ENCODE data around the gene CFAP69. TPM values are rescaled to one million over a fixed set of nuclear protein-coding genes. Genes with fewer than 3 reads are reported as not detected.
"Not testable (repeated sequence)": the region's sequence is repeated elsewhere in the genome, so short reads cannot be mapped to it uniquely, and the experiment has no call there.

CFAP69 gene
- total RNA-seq, 1 donor from 2014 or later, result 0.71 TPM

- peak within 1 kb of the TSS; percentile 96 for H3K4me3 Mint-ChIP-seq (ENCODE audit: unreplicated experiment)
- DNase-seq, result peak; percentile 95
- peak; percentile 44 for TF ChIP-seq CTCF (IDR thresholded peaks at IDR 0.05; ENCODE audit: partially characterized antibody, unreplicated experiment)
- H3K27ac Mint-ChIP-seq (ENCODE audit: unreplicated experiment), result peak within 1 kb of the TSS; percentile 87
- no peaks in the 10 kb centered on the region for H3K27me3 Mint-ChIP-seq (ENCODE audit: unreplicated experiment)
- H3K4me1 Mint-ChIP-seq (ENCODE audit: low read depth, unreplicated experiment), result no peaks in the 10 kb centered on the region
- H3K9me3 Mint-ChIP-seq (ENCODE audit: unreplicated experiment), result no peaks in the 10 kb centered on the region
- no peaks in the 10 kb centered on the region for H3K36me3 Mint-ChIP-seq (ENCODE audit: unreplicated experiment)
Measured at GRCh38 chr7:90346336-90347125, 101.6 kb downstream of the CFAP69 start, which contains the start of gene GTPBP10. TSS of gene GTPBP10 (plus strand) at chr7:90346716. CDS start at chr7:90346742, 26 bp downstream.

- Mint-ChIP-seq H3K4me1 (ENCODE audit: low read depth, unreplicated experiment) (no peaks in the 10 kb centered on the region), H3K9me3 (ENCODE audit: unreplicated experiment) (no peaks in the 10 kb centered on the region), H3K4me3 (ENCODE audit: unreplicated experiment) (peak overlapping the region; percentile 96), H3K36me3 (ENCODE audit: unreplicated experiment) (no peaks in the 10 kb centered on the region), H3K27me3 (ENCODE audit: unreplicated experiment) (no peaks in the 10 kb centered on the region), H3K27ac (ENCODE audit: unreplicated experiment) (no peak overlapping the region)
- TF ChIP-seq CTCF (IDR thresholded peaks at IDR 0.05; ENCODE audit: partially characterized antibody, unreplicated experiment), result no peak
- DNase-seq, result no peak
Measured at GRCh38 chr7:90347759-90348158, 102.8 kb downstream of the CFAP69 start.

DNA sequence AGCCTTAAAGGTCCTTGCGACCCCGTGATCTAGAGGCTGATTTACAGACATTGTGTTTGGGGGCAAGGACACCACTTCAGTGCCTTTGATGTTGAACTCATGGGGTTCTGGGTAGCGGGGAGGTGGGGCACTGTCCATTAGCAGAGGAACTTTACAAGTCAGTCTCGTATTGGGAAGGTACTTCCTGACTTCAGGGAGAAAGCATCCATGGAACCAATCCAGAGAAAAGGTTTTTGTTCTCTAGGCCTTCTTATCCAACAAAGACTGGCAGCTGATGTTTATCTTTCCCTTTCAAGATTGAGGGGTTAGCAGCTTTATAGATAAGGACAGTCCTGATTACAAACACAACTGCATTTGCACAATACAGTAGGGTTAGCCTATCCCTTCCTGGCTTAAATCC is 104.3 kb downstream of the CFAP69 start:
- no peaks in the 10 kb centered on the region for H3K4me1 Mint-ChIP-seq (ENCODE audit: low read depth, unreplicated experiment)
- H3K4me3 Mint-ChIP-seq (ENCODE audit: unreplicated experiment), result no peak overlapping the region

DNA sequence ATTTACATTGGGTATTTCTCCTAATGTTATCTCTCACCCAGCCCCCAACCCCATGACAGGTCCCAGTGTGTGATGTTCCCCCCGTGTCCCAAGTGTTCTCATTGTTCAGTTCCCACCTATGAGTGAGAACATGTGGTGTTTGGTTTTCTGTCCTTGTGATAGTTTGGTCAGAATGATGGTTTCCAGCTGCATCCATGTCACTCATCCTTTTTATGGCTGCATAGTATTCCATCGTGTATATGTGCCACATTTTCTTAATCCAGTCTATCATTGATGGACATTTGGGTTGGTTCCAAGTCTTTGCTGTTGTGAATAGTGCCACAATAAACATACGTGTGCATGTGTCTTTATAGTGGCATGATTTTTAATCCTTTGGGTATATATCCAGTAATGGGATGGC is 105.1 kb downstream of the CFAP69 start:
- H3K9me3 Mint-ChIP-seq (ENCODE audit: unreplicated experiment); H3K4me3 Mint-ChIP-seq (ENCODE audit: unreplicated experiment); H3K36me3 Mint-ChIP-seq (ENCODE audit: unreplicated experiment); H3K27me3 Mint-ChIP-seq (ENCODE audit: unreplicated experiment); H3K4me1 Mint-ChIP-seq (ENCODE audit: low read depth, unreplicated experiment); DNase-seq; H3K27ac Mint-ChIP-seq (ENCODE audit: unreplicated experiment): not testable (repeated sequence)

More for the DNA sequence above, 104.3 kb downstream of the CFAP69 start:
- Mint-ChIP-seq H3K27ac (ENCODE audit: unreplicated experiment) (no peak overlapping the region), H3K36me3 (ENCODE audit: unreplicated experiment) (no peaks in the 10 kb centered on the region), H3K27me3 (ENCODE audit: unreplicated experiment) (no peaks in the 10 kb centered on the region), H3K9me3 (ENCODE audit: unreplicated experiment) (no peaks in the 10 kb centered on the region)
- no peak for DNase-seq
- no peak for TF ChIP-seq CTCF (IDR thresholded peaks at IDR 0.05; ENCODE audit: partially characterized antibody, unreplicated experiment)

- no peaks in the 10 kb centered on the region for H3K36me3 Mint-ChIP-seq (ENCODE audit: unreplicated experiment)
- no peak overlapping the region for H3K27ac Mint-ChIP-seq (ENCODE audit: unreplicated experiment)
- no peaks in the 10 kb centered on the region for H3K9me3 Mint-ChIP-seq (ENCODE audit: unreplicated experiment)
- DNase-seq, result no peak
- no peak for TF ChIP-seq CTCF (IDR thresholded peaks at IDR 0.05; ENCODE audit: partially characterized antibody, unreplicated experiment)
- H3K27me3 Mint-ChIP-seq (ENCODE audit: unreplicated experiment), result no peaks in the 10 kb centered on the region
- H3K4me1 Mint-ChIP-seq (ENCODE audit: low read depth, unreplicated experiment), result no peaks in the 10 kb centered on the region
- no peak overlapping the region for H3K4me3 Mint-ChIP-seq (ENCODE audit: unreplicated experiment)
Measured at GRCh38 chr7:90351987-90352386, 107.0 kb downstream of the CFAP69 start.

Other genes with a start within 250 kb of the CFAP69 start
- not detected for gene STEAP1, start 90.7 kb upstream of the CFAP69 start, total RNA-seq (ENCODE audit: unreplicated experiment)
- gene STEAP2, start 33.4 kb upstream of the CFAP69 start, total RNA-seq (ENCODE audit: unreplicated experiment), result 0.59 TPM
- not detected for gene FAM237B, start 76.1 kb downstream of the CFAP69 start, total RNA-seq (ENCODE audit: unreplicated experiment)
- 18.7 TPM for gene GTPBP10, start 101.5 kb downstream of the CFAP69 start, total RNA-seq (ENCODE audit: unreplicated experiment)
- gene CLDN12, start 158.3 kb downstream of the CFAP69 start, total RNA-seq (ENCODE audit: unreplicated experiment), result 53.9 TPM
- gene PTTG1IP2, start 224.5 kb downstream of the CFAP69 start, total RNA-seq (ENCODE audit: unreplicated experiment), result not detected